ENCODE results near the gene OR4K5. TPM values are rescaled to one million over a fixed set of nuclear protein-coding genes. Genes with fewer than 3 reads are reported as not detected.

The OR4K5 gene
- total RNA-seq, 1 experiment from 2014 or later = not detected

GRCh38 chr14:19873178-19873577, 47.2 kb upstream of the OR4K5 start:
- H2BK12ac ChIP-seq (ENCODE audit: insufficient read length, low read depth, low read length) = no peak overlapping the region
- H2BK20ac ChIP-seq (ENCODE audit: low read depth, low read length, poor library complexity, severe bottlenecking) = no peak overlapping the region
- no peak for TF ChIP-seq CTCF (conservative IDR thresholded peaks at IDR 0.05)
- no peak overlapping the region for H3K56ac ChIP-seq (ENCODE audit: insufficient read length, low read depth, low read length)
- no CpG with 5 or more reads among the region's 6 CpGs for whole genome bisulfite sequencing (ENCODE audit: extremely low coverage, insufficient read length, low lambda C conversion rate)
- H3K4me2 ChIP-seq (ENCODE audit: insufficient read depth, insufficient read length, low read length) = no peak overlapping the region
- no peak overlapping the region for H2BK120ac ChIP-seq (ENCODE audit: low read depth, low read length, poor library complexity, severe bottlenecking)
- H2AFZ ChIP-seq (ENCODE audit: low read length) = no peak overlapping the region
- H4K20me1 ChIP-seq (ENCODE audit: control insufficient read depth, insufficient read depth, insufficient read length) = no peaks in the 10 kb centered on the region
- no peak overlapping the region for H3K27ac ChIP-seq (ENCODE audit: insufficient read length, low read depth, low read length)
- no peak overlapping the region for H3K14ac ChIP-seq (ENCODE audit: insufficient read depth, low read length)
- no peak overlapping the region for H4K91ac ChIP-seq (ENCODE audit: insufficient read length, low read depth, low read length)
- no peak overlapping the region for H3K18ac ChIP-seq (ENCODE audit: insufficient read length, low read depth, low read length)
- no peak overlapping the region for H4K8ac ChIP-seq (replicated peaks; ENCODE audit: insufficient read length, low read depth, low read length)
- DNase-seq = no peak
- Mint-ChIP-seq H3K4me3 (no peak overlapping the region), H3K9me3 (peaks cover 15 to 22% of the 10 kb centered on the region in 2 experiments), H3K27me3 (ENCODE audit: low read depth) (no peaks in the 10 kb centered on the region; the same call in 1 of the 2 replicates), H3K27ac (no peak overlapping the region), H3K4me1 (no peaks in the 10 kb centered on the region), H3K36me3 (ENCODE audit: insufficient read depth in 1 of 3, low read depth in 3 of 3) (peaks cover 0 to 25% (median 10%) of the 10 kb centered on the region in 3 experiments; a peak in 5 of 7 replicates)
- H3K79me2 ChIP-seq (ENCODE audit: insufficient read depth, low read length) = no peaks in the 10 kb centered on the region
- no peak overlapping the region for H2BK15ac ChIP-seq (ENCODE audit: low read depth, low read length)
- no peak overlapping the region for H3K9ac ChIP-seq (ENCODE audit: extremely low read depth, insufficient read length, low read length)
- no peaks in the 10 kb centered on the region for H3K4me1 ChIP-seq (ENCODE audit: insufficient read depth, low read length)
- H3K9me3 ChIP-seq (ENCODE audit: control insufficient read depth, low read depth, low read length) = peaks cover 91% of the 10 kb centered on the region
- no peak overlapping the region for H4K5ac ChIP-seq (ENCODE audit: insufficient read length, low read depth, low read length)
- no peak overlapping the region for H2AK5ac ChIP-seq (ENCODE audit: insufficient read length, low read length)
- no peaks in the 10 kb centered on the region for H3K27me3 ChIP-seq (ENCODE audit: insufficient read depth, low read length)
- H3K4ac ChIP-seq (ENCODE audit: low read depth, low read length) = no peak overlapping the region
- no peaks in the 10 kb centered on the region for H3K79me1 ChIP-seq (ENCODE audit: insufficient read depth, low read depth, low read length, poor library complexity, severe bottlenecking)
- no peak overlapping the region for H3K23ac ChIP-seq (ENCODE audit: insufficient read length, low read depth, low read length)
- no peak overlapping the region for H2BK5ac ChIP-seq (ENCODE audit: insufficient read length, low read length)
- no peaks in the 10 kb centered on the region for H3K23me2 ChIP-seq (ENCODE audit: insufficient read length, low read depth, low read length, poor library complexity, severe bottlenecking)
- H3T11ph ChIP-seq (ENCODE audit: low read length) = no peak overlapping the region

All from H9 (cell line).